Mesendoderm (in vitro differentiated cells): Measurements from ENCODE around the gene BRAF. TPM values are rescaled to one million over a fixed set of nuclear protein-coding genes. Genes with fewer than 3 reads are reported as not detected.
A peak's percentile ranks its signal among the peaks of the same experiment; 100 is the strongest.

Source experiments
- DNase-seq: peaks from one replicate; pipeline ENCODE4 v3.0.0; 2013
- H2AK5ac ChIP-seq: 2 replicates; pipeline ENCODE4 v1.6.1; 2013; ENCODE audit warnings: low read length, inconsistent platforms
- H2BK120ac ChIP-seq: 2 replicates; pipeline ENCODE4 v1.6.1; 2013; ENCODE audit warnings: low read depth, mild to moderate bottlenecking, low read length, moderate library complexity, mixed read lengths
- H2BK15ac ChIP-seq: replicated peaks from 2 replicates; pipeline ENCODE4 v1.6.1; 2013; ENCODE audit warnings: low read depth, mild to moderate bottlenecking, moderate library complexity
- H2BK5ac ChIP-seq: 2 replicates; pipeline ENCODE4 v1.6.1; 2013; ENCODE audit warnings: low read length, inconsistent platforms
- H3K18ac ChIP-seq: 2 replicates; pipeline ENCODE4 v1.6.1; 2013; ENCODE audit warnings: mild to moderate bottlenecking, low read length, mixed read lengths
- H3K23ac ChIP-seq: one replicate; pipeline ENCODE4 v1.6.1; 2013; ENCODE audit warnings: low read length
- H3K27ac ChIP-seq: 2 replicates; pipeline ENCODE4 v1.5.1; 2013; ENCODE audit warnings: low read depth, mild to moderate bottlenecking, inconsistent platforms, low read length, moderate library complexity
- H3K27me3 ChIP-seq: 2 replicates; pipeline ENCODE4 v1.6.1; 2013; ENCODE audit warnings: low read length, control low read depth, mild to moderate bottlenecking, inconsistent platforms; ENCODE audit not compliant: insufficient read depth, poor library complexity
- H3K36me3 ChIP-seq: 2 replicates; pipeline ENCODE4 v1.6.1; 2013; ENCODE audit warnings: low read length, inconsistent platforms; ENCODE audit not compliant: control insufficient read depth, insufficient read depth
- H3K4ac ChIP-seq: one replicate; pipeline ENCODE4 v1.6.1; 2013; ENCODE audit warnings: low read depth, mild to moderate bottlenecking, low read length, moderate library complexity
- H3K4me1 ChIP-seq: 2 replicates; pipeline ENCODE4 v1.6.1; 2013; ENCODE audit warnings: low read depth, low read length, inconsistent platforms; ENCODE audit not compliant: control insufficient read depth
- H3K4me2 ChIP-seq: 2 replicates; pipeline ENCODE4 v1.6.1; 2013; ENCODE audit warnings: low read length
- H3K4me3 ChIP-seq: 2 replicates; pipeline ENCODE4 v1.5.1; 2013; ENCODE audit warnings: mild to moderate bottlenecking, low read length
- H3K56ac ChIP-seq: one replicate; pipeline ENCODE4 v1.6.1; 2013; ENCODE audit warnings: low read length
- H3K79me1 ChIP-seq: 2 replicates; pipeline ENCODE4 v1.6.1; 2013; ENCODE audit warnings: low read length, inconsistent platforms
- H3K79me2 ChIP-seq: 2 replicates; pipeline ENCODE4 v1.6.1; 2013; ENCODE audit warnings: mild to moderate bottlenecking, low read length; ENCODE audit not compliant: control insufficient read depth, insufficient read depth
- H3K9ac ChIP-seq: 2 replicates; pipeline ENCODE4 v1.6.1; 2013; ENCODE audit warnings: low read length, inconsistent platforms
- H4K5ac ChIP-seq: one replicate; pipeline ENCODE4 v1.6.1; 2013; ENCODE audit warnings: low read length
- H4K8ac ChIP-seq: one replicate; pipeline ENCODE4 v1.6.1; 2013; ENCODE audit warnings: low read depth, mild to moderate bottlenecking, control low read depth, low read length, moderate library complexity
- WGBS: extraction: QIAGEN DNeasy Blood & Tissue Kit; methylation state at CpG from one replicate; pipeline ENCODE4 v1.1.7; 2013; ENCODE audit warnings: low lambda C conversion rate, missing lambda C conversion rate; ENCODE audit not compliant: insufficient coverage; ENCODE audit errors: extremely low coverage; 5-methylcytosine and 5-hydroxymethylcytosine counted together
- polyA plus RNA-seq, 2 experiments: library from polyadenylated mRNA; stranded (reverse); fragments of 200-250 nt; gene quantifications; one replicate each; pipeline ENCODE4 v1.2.3, GENCODE V29; 2013

Gene BRAF
- polyA plus RNA-seq (2013, experiment 1 of 2) = 8.5 TPM
- 8.9 TPM for polyA plus RNA-seq (2013, experiment 2 of 2)

GRCh38 chr7:140924821-140925421, at the start of gene BRAF:
Gene BRAF (minus strand): TSS chr7:140924929. CDS start chr7:140924703, 226 bp downstream.
- Histone ChIP-seq H3K4me2 (peak within 1 kb of the TSS; percentile 80), H2BK15ac (no peak within 1 kb of the TSS), H3K4me1 (no peaks in the 10 kb centered on the region), H2AK5ac (no peak within 1 kb of the TSS), H3K27me3 (no peaks in the 10 kb centered on the region), H3K23ac (no peak within 1 kb of the TSS), H3K9ac (peak within 1 kb of the TSS; percentile 91), H3K79me1 (peaks cover 6% of the 10 kb centered on the region), H3K18ac (peak within 1 kb of the TSS; percentile 97), H3K79me2 (peaks cover 16% of the 10 kb centered on the region), H2BK5ac (no peak within 1 kb of the TSS), H2BK120ac (peak within 1 kb of the TSS; percentile 88), H4K5ac (peak within 1 kb of the TSS; percentile 88), H3K56ac (peak within 1 kb of the TSS; percentile 96), H3K36me3 (no peaks in the 10 kb centered on the region), H3K4ac (peak within 1 kb of the TSS; percentile 100), H4K8ac (no peak within 1 kb of the TSS), H3K27ac (peak within 1 kb of the TSS; percentile 96), H3K4me3 (peak within 1 kb of the TSS; percentile 86)
- no CpG with 5 or more reads among the region's 56 CpGs for WGBS
- peak; percentile 93 for DNase-seq

GRCh38 chr7:140972876-140973829, 48.4 kb upstream of the BRAF start:
- no peak overlapping the region for H3K27ac ChIP-seq

GRCh38 chr7:140972344-140972743, 47.6 kb upstream of the BRAF start:
- Histone ChIP-seq H2BK15ac (no peak overlapping the region), H3K23ac (no peak overlapping the region), H4K8ac (no peak overlapping the region), H3K9ac (no peak overlapping the region), H2BK120ac (no peak overlapping the region), H3K18ac (no peak overlapping the region), H3K27me3 (no peaks in the 10 kb centered on the region), H3K4me1 (no peaks in the 10 kb centered on the region), H4K5ac (no peak overlapping the region), H3K4me2 (no peak overlapping the region), H3K79me2 (no peaks in the 10 kb centered on the region), H2AK5ac (no peak overlapping the region), H3K79me1 (no peaks in the 10 kb centered on the region), H3K4ac (no peak overlapping the region), H3K36me3 (no peaks in the 10 kb centered on the region), H3K27ac (no peak overlapping the region), H3K4me3 (no peak overlapping the region), H3K56ac (no peak overlapping the region), H2BK5ac (no peak overlapping the region)
- DNase-seq = no peak
- no CpG with 5 or more reads among the region's 2 CpGs for WGBS

More at GRCh38 chr7:140972876-140973829, 48.4 kb upstream of the BRAF start:
- H3K56ac ChIP-seq = no peak overlapping the region
- no CpG with 5 or more reads among the region's 9 CpGs for WGBS
- no peak overlapping the region for H2AK5ac ChIP-seq
- no peak overlapping the region for H3K4me2 ChIP-seq
- no peak overlapping the region for H3K4me3 ChIP-seq
- H3K18ac ChIP-seq = no peak overlapping the region
- no peak overlapping the region for H4K8ac ChIP-seq
- H2BK120ac ChIP-seq = no peak overlapping the region
- no peak overlapping the region for H3K23ac ChIP-seq
- H2BK5ac ChIP-seq = no peak overlapping the region
- no peaks in the 10 kb centered on the region for H3K79me2 ChIP-seq
- H3K27me3 ChIP-seq = no peaks in the 10 kb centered on the region
- H4K5ac ChIP-seq = no peak overlapping the region
- H3K4ac ChIP-seq = no peak overlapping the region
- no peaks in the 10 kb centered on the region for H3K79me1 ChIP-seq
- H3K9ac ChIP-seq = no peak overlapping the region
- no peak for DNase-seq
- no peak overlapping the region for H2BK15ac ChIP-seq
- no peaks in the 10 kb centered on the region for H3K4me1 ChIP-seq
- H3K36me3 ChIP-seq = no peaks in the 10 kb centered on the region

- Histone ChIP-seq H3K79me2 (no peaks in the 10 kb centered on the region), H3K4me2 (no peak overlapping the region), H3K79me1 (no peaks in the 10 kb centered on the region), H3K4me1 (no peaks in the 10 kb centered on the region), H3K4ac (no peak overlapping the region), H3K56ac (no peak overlapping the region), H2BK120ac (no peak overlapping the region), H3K9ac (no peak overlapping the region), H3K27ac (no peak overlapping the region), H2BK5ac (no peak overlapping the region), H3K4me3 (no peak overlapping the region), H3K36me3 (no peaks in the 10 kb centered on the region), H3K18ac (no peak overlapping the region), H2AK5ac (no peak overlapping the region), H4K8ac (no peak overlapping the region), H2BK15ac (no peak overlapping the region), H3K23ac (no peak overlapping the region), H4K5ac (no peak overlapping the region), H3K27me3 (no peaks in the 10 kb centered on the region)
- no peak for DNase-seq
- no CpG with 5 or more reads among the region's 2 CpGs for WGBS
Measured at GRCh38 chr7:140967438-140967837, 42.7 kb upstream of the BRAF start.

GRCh38 chr7:140966561-140967233, 42.0 kb upstream of the BRAF start:
- no CpG with 5 or more reads among the region's 5 CpGs for WGBS
- no peak overlapping the region for H4K5ac ChIP-seq
- no peaks in the 10 kb centered on the region for H3K27me3 ChIP-seq
- H3K4me3 ChIP-seq = no peak overlapping the region
- H3K56ac ChIP-seq = no peak overlapping the region
- H2BK15ac ChIP-seq = no peak overlapping the region
- DNase-seq = peak; percentile 2
- H3K4me1 ChIP-seq = no peaks in the 10 kb centered on the region
- no peaks in the 10 kb centered on the region for H3K36me3 ChIP-seq
- no peak overlapping the region for H2AK5ac ChIP-seq
- H3K4ac ChIP-seq = no peak overlapping the region
- H3K79me2 ChIP-seq = no peaks in the 10 kb centered on the region
- H3K4me2 ChIP-seq = no peak overlapping the region
- H3K23ac ChIP-seq = no peak overlapping the region
- no peak overlapping the region for H3K27ac ChIP-seq
- H3K9ac ChIP-seq = no peak overlapping the region
- no peak overlapping the region for H3K18ac ChIP-seq
- no peak overlapping the region for H4K8ac ChIP-seq
- no peaks in the 10 kb centered on the region for H3K79me1 ChIP-seq
- H2BK5ac ChIP-seq = no peak overlapping the region
- H2BK120ac ChIP-seq = no peak overlapping the region
